Measurements from ENCODE around the gene RAX.

DNA sequence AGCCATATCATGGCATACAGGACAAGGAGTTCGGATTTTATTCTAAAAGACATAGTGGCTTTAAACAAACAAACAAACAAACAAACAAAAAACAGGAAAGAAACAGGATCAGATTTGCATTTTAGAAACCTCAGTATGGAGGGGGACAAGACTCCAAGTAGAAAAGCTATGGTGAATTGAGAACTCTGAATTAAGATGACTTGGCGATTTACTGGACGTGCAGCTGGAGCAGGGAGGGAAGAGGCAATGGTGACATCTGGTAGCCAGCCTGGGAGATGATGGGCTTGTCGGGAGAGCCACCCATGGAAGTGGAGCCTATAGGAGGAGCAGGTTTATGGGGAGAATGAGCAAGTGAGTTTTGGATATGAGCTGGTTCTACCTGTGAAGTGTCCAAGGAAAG, 32.0 kb upstream of the RAX start:
- no peak for TF ChIP-seq POLR2A (IDR thresholded peaks at IDR 0.05; ENCODE audit: low read depth, low read length)
- no peak for TF ChIP-seq TAF1 (IDR thresholded peaks at IDR 0.05; ENCODE audit: borderline replicate concordance, low read depth, low read length)
- no peak for TF ChIP-seq POLR2AphosphoS5 (IDR thresholded peaks at IDR 0.05; ENCODE audit: low read depth, low read length)

All from GM12892 (cell line).